K562 (cell line): Measurements from ENCODE around the gene TPI1. TPM values are rescaled to one million over a fixed set of nuclear protein-coding genes. Genes with fewer than 3 reads are reported as not detected.
"Not testable (repeated sequence)": the region's sequence is repeated elsewhere in the genome, so short reads cannot be mapped to it uniquely, and the experiment has no call there.

Experiments used
- ATAC-seq: fragments of 200-7000 bp; cut with Tn5 transposase; 3 replicates; pipeline ENCODE4 v1.9.1; 2020; ENCODE audit warnings: moderate library complexity
- BruUV-seq: library from RNA; stranded (reverse); fragments of 400-500 nt; replicated peaks from 2 replicates; lab custom pipeline; 2021; lab: Mats Ljungman, UMichigan
- CTCF ChIA-PET: fragments of 300-600 bp; formaldehyde crosslinking; extraction: SDS; loops from one replicate; lab custom pipeline; 2021; ENCODE audit warnings: low intra/inter-chr PET ratio; lab: Yijun Ruan, JAX
- POLR2A ChIA-PET: fragments of 300-600, 350-650 bp; sonication (Branson Sonifier 250); formaldehyde crosslinking; extraction: SDS; loops from one replicate; lab custom pipeline; 2021; ENCODE audit warnings: antibody characterized with exemption, inconsistent platforms; lab: Yijun Ruan, JAX
- DNase-seq, 4 experiments: peaks; one replicate each; pipeline versions ENCODE4 v3.0.0 to v3.0.0-alpha.2; 2011 to 2018; ENCODE audit warnings: low spot score in 3 of 4, mixed read lengths in 3 of 4; ENCODE audit errors: extremely low read depth in 1 of 4
- FAIRE-seq: peaks from 2 replicates; lab custom pipeline; 2011; peaks lifted over from hg19 to GRCh38; lab: Jason Lieb, UNC
- H2AFZ ChIP-seq: 2 replicates; pipeline ENCODE4 v1.6.0; 2011; ENCODE audit warnings: low read depth, low read length, control low read depth, inconsistent platforms
- H3K27ac ChIP-seq: fragments of 200-600 bp; 3 replicates; pipeline ENCODE4 v1.8.0; 2011; ENCODE audit warnings: low read depth, mild to moderate bottlenecking, control low read depth, inconsistent platforms, low read length, moderate library complexity, mixed read lengths; ENCODE audit errors: extremely low read depth
- H3K27me3 ChIP-seq, 2 experiments: fragments of 300-600 bp in 1 of 2; 2 replicates in 1 of 2; 3 replicates in 1 of 2; pipeline versions ENCODE4 v1.6.0 to v1.8.0; 2011; ENCODE audit warnings: inconsistent platforms in 2 of 2, low read length in 2 of 2, mild to moderate bottlenecking in 1 of 2, mixed read lengths in 1 of 2, moderate library complexity in 1 of 2; ENCODE audit not compliant: control insufficient read depth in 2 of 2, insufficient read depth in 2 of 2
- H3K36me3 ChIP-seq: fragments of 300-600 bp; 3 replicates; pipeline ENCODE4 v1.8.0; 2011; ENCODE audit warnings: mild to moderate bottlenecking, low read length, inconsistent platforms; ENCODE audit not compliant: control insufficient read depth, insufficient read depth
- H3K4me1 ChIP-seq, 2 experiments: fragments of 200-600 bp in 1 of 2; replicated peaks in 1 of 2; 2 replicates in 1 of 2; 3 replicates in 1 of 2; pipeline versions ENCODE4 v1.5.1 to v1.8.0; 2011; ENCODE audit warnings: inconsistent platforms in 2 of 2, low read length in 2 of 2, mild to moderate bottlenecking in 1 of 2, mixed read lengths in 1 of 2, moderate library complexity in 1 of 2; ENCODE audit not compliant: control insufficient read depth in 2 of 2, insufficient read depth in 2 of 2
- H3K4me2 ChIP-seq: 2 replicates; pipeline ENCODE4 v1.6.1; 2011; ENCODE audit warnings: low read length, control low read depth, inconsistent platforms, mixed read lengths; ENCODE audit not compliant: insufficient read depth
- H3K4me3 ChIP-seq: fragments of 200-600 bp; sonication (generic), shearing (Covaris generic); 2 replicates; pipeline ENCODE4 v1.5.1; 2016; ENCODE audit warnings: control low read depth, inconsistent platforms
- H3K79me2 ChIP-seq: fragments of 200-600 bp; 3 replicates; pipeline ENCODE4 v1.8.0; 2011; ENCODE audit warnings: low read length, inconsistent platforms; ENCODE audit not compliant: control insufficient read depth, insufficient read depth
- H3K9ac ChIP-seq, 2 experiments: 2 replicates each; pipeline versions ENCODE4 v1.6.0 to v1.6.1; 2011; ENCODE audit warnings: low read depth in 2 of 2, low read length in 2 of 2, control low read depth in 1 of 2, inconsistent platforms in 1 of 2, mild to moderate bottlenecking in 1 of 2, mixed read lengths in 1 of 2; ENCODE audit not compliant: insufficient read depth in 1 of 2
- H3K9me1 ChIP-seq: one replicate; pipeline ENCODE4 v1.6.0; 2011; ENCODE audit warnings: inconsistent platforms, mild to moderate bottlenecking, low read length, moderate library complexity; ENCODE audit not compliant: control insufficient read depth, insufficient read depth
- H3K9me3 ChIP-seq: replicated peaks from 2 replicates; pipeline ENCODE4 v1.5.1; 2011; ENCODE audit warnings: low read depth, low read length, inconsistent platforms; ENCODE audit not compliant: control insufficient read depth, insufficient read depth
- H4K20me1 ChIP-seq: replicated peaks from 2 replicates; pipeline ENCODE4 v1.6.1; 2011; ENCODE audit warnings: low read length, inconsistent platforms, mixed read lengths; ENCODE audit not compliant: control insufficient read depth, insufficient read depth
- BCLAF1 ChIP-seq, 2 experiments: fragments of 450-650 bp in 1 of 2; IDR thresholded peaks; 2 replicates each; pipeline ENCODE4 v1.6.1; 2011 to 2017; ENCODE audit warnings: low read depth in 2 of 2, antibody characterized with exemption in 1 of 2, borderline replicate concordance in 1 of 2, low read length in 1 of 2, mild to moderate bottlenecking in 1 of 2, mixed read lengths in 1 of 2; ENCODE audit not compliant: control insufficient read depth in 1 of 2
- CHD2 ChIP-seq: IDR thresholded peaks from 2 replicates; pipeline ENCODE4 v1.6.1; 2011; ENCODE audit warnings: low read depth, low read length
- KDM5B ChIP-seq: fragments of 200-600 bp; sonication (generic); IDR thresholded peaks from 2 replicates; pipeline ENCODE4 v1.6.1; 2012; ENCODE audit warnings: low read depth, mild to moderate bottlenecking, moderate library complexity, low read length, control low read depth, inconsistent platforms; ENCODE audit not compliant: insufficient replicate concordance
- MXI1 ChIP-seq: IDR thresholded peaks from 2 replicates; pipeline ENCODE4 v1.6.1; 2011; ENCODE audit warnings: low read depth, mild to moderate bottlenecking, improper control_type of control experiment, low read length
- NFYB ChIP-seq: IDR thresholded peaks from 2 replicates; pipeline ENCODE4 v1.6.1; 2011; ENCODE audit warnings: mild to moderate bottlenecking, moderate library complexity; ENCODE audit not compliant: insufficient read length; ENCODE audit errors: extremely low read depth
- ZNF124 ChIP-seq: sonication (generic); formaldehyde crosslinking; IDR thresholded peaks from 2 replicates; pipeline ENCODE4 v1.8.1; 2022; ENCODE audit warnings: missing genetic modification reagents
- ZNF644 ChIP-seq: fragments of 200-800 bp; sonication (Bioruptor generic); IDR thresholded peaks from 2 replicates; pipeline ENCODE4 v1.6.1; 2016; ENCODE audit warnings: low read depth, missing genetic modification characterization, missing compliant biosample characterization
- WGBS: fragments of 100-300 bp; shearing (Covaris generic); methylation state at CpG from one replicate; pipeline ENCODE4 v1.1.6; 2016; ENCODE audit warnings: low coverage, mixed read lengths; ENCODE audit not compliant: insufficient coverage; ENCODE audit errors: missing lambda C conversion rate; 5-methylcytosine and 5-hydroxymethylcytosine counted together
- in situ Hi-C: fragments of 300-500 bp; cut with MboI; formaldehyde crosslinking; loops from 4 replicates; pipeline ENCODE4 v1.15.0; 2018; ENCODE audit warnings: inconsistent platforms, mixed read lengths
- intact Hi-C: fragments of 100-400 bp; cut with micrococcal nuclease; formaldehyde crosslinking; loops from 2 replicates; pipeline ENCODE4 v1.14.2; 2022
- polyA plus RNA-seq, 8 experiments: library from polyadenylated mRNA; depleted of rRNA in 4 of 8; stranded (reverse) in 5 of 8; unstranded in 3 of 8; fragments of >200 nt; fragmentation: Nextera tagmentation in 2 of 8; fragmentation: Illumina TruSeq in 1 of 8; extraction: Ambion mirVana in 2 of 8; extraction: Trizol in 1 of 8; gene quantifications; 2 replicates each; pipeline versions ENCODE4 v1.2.1 to v1.2.3, GENCODE V29; 2011 to 2014; ENCODE audit warnings: inconsistent platforms in 1 of 8, missing spikeins in 1 of 8
- total RNA-seq, 7 experiments: library from RNA; depleted of rRNA in 6 of 7; stranded (reverse); fragments of >200 nt in 6 of 7; fragmentation: Illumina TruSeq in 2 of 7; extraction: Trizol in 2 of 7; gene quantifications; 2 replicates each; pipeline versions ENCODE4 v1.2.1 to v1.2.3, GENCODE V29; 2011 to 2021; ENCODE audit warnings: low replicate concordance in 1 of 7

Gene TPI1
- total and polyA plus RNA-seq, 9 of the 15 experiments (the other 6 are each of a cell fraction or from before 2014, with no cell fraction given), result 662 to 4,971 (median 892) TPM

DNA sequence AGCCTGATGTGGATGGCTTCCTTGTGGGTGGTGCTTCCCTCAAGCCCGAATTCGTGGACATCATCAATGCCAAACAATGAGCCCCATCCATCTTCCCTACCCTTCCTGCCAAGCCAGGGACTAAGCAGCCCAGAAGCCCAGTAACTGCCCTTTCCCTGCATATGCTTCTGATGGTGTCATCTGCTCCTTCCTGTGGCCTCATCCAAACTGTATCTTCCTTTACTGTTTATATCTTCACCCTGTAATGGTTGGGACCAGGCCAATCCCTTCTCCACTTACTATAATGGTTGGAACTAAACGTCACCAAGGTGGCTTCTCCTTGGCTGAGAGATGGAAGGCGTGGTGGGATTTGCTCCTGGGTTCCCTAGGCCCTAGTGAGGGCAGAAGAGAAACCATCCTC is 3.0 kb downstream of the TPI1 start:
- intact Hi-C loops, H3K9me1 ChIP-seq, in situ Hi-C loops: not testable (repeated sequence)

DNA sequence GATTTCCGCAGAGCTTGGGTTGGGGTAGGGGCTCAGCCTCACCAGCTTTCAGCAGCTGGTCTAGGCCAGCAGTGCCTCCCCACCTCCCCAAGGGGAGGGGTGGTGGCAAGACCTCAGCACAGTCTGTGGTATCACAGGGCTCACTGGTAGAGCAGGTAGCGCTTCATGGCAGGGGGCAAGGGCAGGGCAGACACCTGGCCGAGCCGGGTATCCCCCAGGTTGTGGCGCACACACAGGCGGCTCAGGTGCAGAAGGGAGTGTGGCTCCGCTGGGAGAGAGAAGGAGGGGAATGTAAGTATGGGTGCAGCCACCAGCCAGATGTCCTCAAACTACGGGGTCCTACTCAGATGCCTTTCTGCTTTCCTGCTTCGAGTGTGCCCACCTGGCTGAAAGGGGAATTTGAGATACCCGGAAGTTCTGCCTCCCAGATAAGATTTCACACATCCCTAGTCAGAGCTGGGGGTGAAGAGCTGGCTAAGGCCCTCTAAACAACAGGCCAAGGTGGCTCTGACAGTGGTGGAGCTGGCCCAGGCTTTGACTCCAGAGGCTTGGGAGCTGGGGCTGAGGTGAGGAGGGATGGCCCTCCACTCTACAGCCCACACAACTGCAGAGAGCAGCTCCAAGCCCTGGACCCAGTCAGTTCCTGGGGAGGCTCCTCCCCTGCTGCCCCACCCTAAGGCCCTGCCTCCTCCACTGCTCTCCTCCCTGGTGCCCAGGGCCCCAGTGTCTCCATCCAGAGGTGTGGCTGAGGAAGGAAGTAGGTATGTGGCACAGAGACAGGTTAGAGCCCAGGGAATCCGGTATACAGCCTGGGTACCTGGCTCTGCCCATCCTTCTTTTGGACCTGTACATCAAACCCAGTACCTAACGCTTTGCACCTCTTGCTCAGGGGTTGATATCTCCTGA is 4.0 kb downstream of the TPI1 start:
- Histone ChIP-seq H3K9me1 (no peaks in the 10 kb centered on the region), H3K4me2 (peak overlapping the region; percentile 88), H3K4me1 (peaks cover 37 to 62% of the 10 kb centered on the region in 2 experiments; a peak in 4 of 5 replicates), H3K27ac (peak overlapping the region; percentile 31; the same call in 1 of the 3 replicates), H3K9ac (peak overlapping the region in 1 of 2 experiments; percentile 53; a peak in 2 of 4 replicates), H3K36me3 (peaks cover 42% of the 10 kb centered on the region), H3K9me3 (no peaks in the 10 kb centered on the region), H3K79me2 (peaks cover 64% of the 10 kb centered on the region), H4K20me1 (peaks cover 47% of the 10 kb centered on the region), H2AFZ (no peak overlapping the region), H3K27me3 (no peaks in the 10 kb centered on the region), H3K4me3 (peak overlapping the region; percentile 73)
- 66% methylated on average over 9 of the region's 12 CpGs for whole genome bisulfite sequencing
- ATAC-seq (peak; percentile 50), FAIRE-seq (no peak), DNase-seq (peak in 3 of 4 experiments; percentile 21 to 71 (median 46))
- CTCF ChIA-PET, result interaction anchor here (0.6 to 0.7 kb wide), 2 partner anchors 112 to 171 kb away, joined by 3 to 4 read pairs; no protein-coding TSS in a partner anchor
- BruUV-seq, result no TSS peak
- POLR2A ChIA-PET, result interaction anchor here (0.5 to 11.3 kb wide), 16 partner anchors 8 to 368 kb away, joined by 3 to 174 read pairs (median 4); partner anchors contain the start of genes C12orf57, CDCA3, RNU7-1 and USP5
- intact Hi-C loops (no loop called here), in situ Hi-C loops (no loop called here)
- TF ChIP-seq KDM5B (no peak), ZNF644 (tag) (no peak), CHD2 (no peak), MXI1 (no peak), ZNF124 (no peak), BCLAF1 (IDR thresholded peaks at IDR 0.05; ENCODE audit: borderline replicate concordance in 1 of 2, control insufficient read depth in 1 of 2, low read depth in 2 of 2, low read length in 1 of 2) (0 out of 4 replicates have a peak, but pooled peaks of 1 of the 2 experiments have one; percentile 14), NFYB (no peak)

More for the DNA sequence above, 3.0 kb downstream of the TPI1 start:
- H3K27me3 ChIP-seq, ATAC-seq, H3K27ac ChIP-seq, H2AFZ ChIP-seq, DNase-seq, H3K4me2 ChIP-seq, FAIRE-seq, H3K4me3 ChIP-seq, H3K9me3 ChIP-seq, BruUV-seq, H3K9ac ChIP-seq: not testable (repeated sequence)
- Histone ChIP-seq H3K79me2 (peaks cover 64% of the 10 kb centered on the region), H4K20me1 (peaks cover 47% of the 10 kb centered on the region), H3K4me1 (peaks cover 42 to 63% of the 10 kb centered on the region in 2 experiments; a peak in 4 of 5 replicates), H3K36me3 (peaks cover 47% of the 10 kb centered on the region)
- WGBS, result 90% methylated on average over 2 of the region's 4 CpGs
- ChIA-PET CTCF (interaction anchor here (1.3 kb wide), 1 partner anchor 243 kb away, joined by 4 read pairs; no protein-coding TSS in a partner anchor), POLR2A (interaction anchor here (1.1 to 11.3 kb wide), 7 partner anchors 10 to 91 kb away, joined by 3 to 174 read pairs (median 17); partner anchors contain the start of genes C12orf57, CDCA3, RNU7-1 and USP5)
